NOMO-1 treated with dmso at 0.1 percent for 144 hours (cell line): ENCODE measurements around the gene LPP.
A peak's percentile ranks its signal among the peaks of the same experiment; 100 is the strongest.

Experiments
- DNase-seq: peaks from one replicate; lab custom pipeline; 2025; ENCODE audit not compliant: unreplicated experiment; lab: John Stamatoyannopoulos, UW

LPP gene

DNA sequence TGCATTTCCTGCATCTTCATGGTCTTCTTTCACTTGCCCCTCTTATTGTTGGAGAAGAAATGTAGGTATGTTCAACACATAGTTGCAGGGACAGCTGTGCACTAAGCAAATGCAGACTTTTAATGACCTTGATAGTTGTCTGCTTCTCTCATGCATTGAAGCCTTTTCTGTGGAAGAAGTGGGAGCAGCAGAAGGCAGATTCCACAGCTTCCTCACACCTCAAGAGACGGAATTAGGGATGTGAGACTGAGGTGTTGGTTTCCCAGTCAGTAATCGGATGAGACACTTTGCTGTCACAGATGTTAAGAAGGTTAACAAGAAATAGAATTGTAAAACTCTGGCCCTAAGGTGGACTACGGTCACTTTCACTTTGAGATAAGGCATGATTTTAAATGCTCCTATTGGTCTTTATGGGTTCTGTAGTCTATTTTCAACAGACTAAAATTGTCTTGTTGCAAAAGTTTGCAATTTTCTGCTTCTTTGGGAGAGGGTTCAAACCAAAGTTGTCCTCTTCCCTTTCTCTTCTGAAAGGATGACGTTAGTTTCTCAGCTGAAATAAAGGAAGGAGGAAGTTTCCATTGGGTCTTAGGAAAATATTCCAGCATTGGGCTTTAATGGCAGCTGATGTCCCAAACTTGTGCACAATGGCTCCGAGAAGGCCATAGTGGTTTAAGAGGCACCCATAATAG is 117.4 kb downstream of the LPP start:
- no peak for DNase-seq

- DNase-seq = peak; percentile 23
Observed at GRCh38 chr3:188272481-188273372, 118.8 kb downstream of the LPP start.

- DNase-seq = no peak
Observed at GRCh38 chr3:188274249-188274915, 120.4 kb downstream of the LPP start.

- no peak for DNase-seq
Observed at GRCh38 chr3:188276375-188276774, 122.4 kb downstream of the LPP start.

DNA sequence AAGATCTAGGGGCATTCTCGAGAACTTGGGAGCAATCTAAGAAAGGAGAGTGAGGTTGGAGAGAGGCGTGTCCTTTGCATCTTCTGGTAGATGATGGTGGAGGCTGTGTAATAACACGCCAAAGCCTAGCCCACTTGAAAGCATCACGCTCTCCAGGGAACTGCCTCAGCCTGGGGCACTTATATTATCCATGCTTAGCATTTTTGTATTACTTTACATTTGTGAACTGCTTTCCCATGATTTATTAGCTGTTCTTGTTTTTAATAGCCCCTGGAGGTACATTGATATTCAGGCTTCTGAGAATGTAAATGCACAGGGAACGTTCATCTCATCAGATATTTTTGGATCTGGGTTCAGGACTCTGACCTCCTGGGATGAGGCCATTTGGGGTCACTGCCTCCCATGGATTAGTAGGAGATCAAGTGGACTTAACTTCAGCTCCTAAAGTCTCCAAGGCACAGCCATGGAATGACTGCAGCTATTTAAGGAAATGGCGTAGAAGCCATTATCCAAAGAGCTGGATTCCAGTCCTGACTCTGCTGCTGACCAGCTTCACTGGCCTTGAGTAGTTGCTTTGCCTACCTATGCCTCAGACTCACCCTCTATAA is 124.9 kb downstream of the LPP start:
- DNase-seq = no peak

DNA sequence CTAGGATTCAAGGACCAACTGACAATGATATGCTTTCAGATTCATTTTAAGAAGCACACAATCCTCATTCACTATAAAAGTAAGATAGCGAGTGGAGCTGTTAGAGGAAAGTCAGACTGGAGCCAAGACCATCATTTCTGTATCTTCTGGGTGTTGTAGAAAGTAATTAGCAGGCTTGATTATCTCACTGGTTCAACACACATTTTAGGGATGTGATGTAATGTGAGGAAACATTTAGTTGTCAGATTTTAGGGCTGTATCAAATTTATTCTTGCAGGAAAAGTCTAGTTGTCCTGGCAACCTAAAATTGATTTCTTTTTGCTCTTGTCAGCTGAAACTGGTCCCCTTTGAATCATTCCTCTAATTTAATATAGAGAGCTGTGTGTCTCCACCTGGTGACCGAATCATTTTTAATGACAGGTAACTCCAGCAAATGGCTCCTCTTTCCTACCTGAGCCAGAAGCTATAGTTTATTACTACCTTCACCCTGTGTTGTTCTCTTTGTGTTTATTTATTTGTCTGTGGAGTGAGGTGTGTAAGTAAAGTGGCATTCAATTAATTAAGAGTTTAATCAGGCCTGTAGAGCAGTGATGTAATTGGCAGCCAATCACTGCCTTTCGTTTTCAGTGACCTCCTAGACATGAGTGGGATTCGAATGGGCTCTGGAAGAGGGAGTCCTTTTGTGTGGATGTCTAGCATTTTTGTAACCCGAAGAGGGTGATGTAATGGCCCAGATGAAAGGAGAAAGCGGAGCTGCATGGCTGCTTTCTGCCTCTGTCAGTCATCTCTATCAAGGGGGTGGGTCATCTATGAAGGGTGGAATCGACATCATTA is 125.8 kb downstream of the LPP start:
- DNase-seq = no peak

DNA sequence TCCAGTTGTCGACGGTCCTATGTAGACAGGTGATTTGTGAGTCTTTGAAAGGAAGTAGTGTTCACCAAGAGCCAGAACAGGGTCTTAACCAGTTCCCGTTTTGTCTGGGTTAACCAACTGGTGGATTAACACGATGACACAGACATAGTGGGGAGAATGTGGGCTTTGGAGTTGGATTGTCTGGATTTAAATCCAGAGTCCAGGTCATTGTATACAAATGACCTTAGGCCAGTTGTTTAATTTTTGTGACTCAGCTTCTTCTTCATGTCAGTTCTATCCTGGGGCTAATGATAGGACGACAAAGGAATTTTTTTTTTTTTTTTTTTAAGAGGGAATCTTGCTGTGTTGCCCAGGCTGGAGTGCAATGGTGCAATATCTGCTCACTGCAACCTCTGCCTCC is 126.7 kb downstream of the LPP start:
- no peak for DNase-seq

- DNase-seq = no peak
Observed at GRCh38 chr3:188282871-188283270, 128.9 kb downstream of the LPP start.

- DNase-seq = no peak
Observed at GRCh38 chr3:188283347-188283746, 129.4 kb downstream of the LPP start.

GRCh38 chr3:188284455-188285212 is 130.7 kb downstream of the LPP start:
- DNase-seq = no peak

- DNase-seq = no peak
Observed at GRCh38 chr3:188286087-188286513, 132.1 kb downstream of the LPP start.

GRCh38 chr3:188287339-188287738 is 133.4 kb downstream of the LPP start:
- no peak for DNase-seq

DNA sequence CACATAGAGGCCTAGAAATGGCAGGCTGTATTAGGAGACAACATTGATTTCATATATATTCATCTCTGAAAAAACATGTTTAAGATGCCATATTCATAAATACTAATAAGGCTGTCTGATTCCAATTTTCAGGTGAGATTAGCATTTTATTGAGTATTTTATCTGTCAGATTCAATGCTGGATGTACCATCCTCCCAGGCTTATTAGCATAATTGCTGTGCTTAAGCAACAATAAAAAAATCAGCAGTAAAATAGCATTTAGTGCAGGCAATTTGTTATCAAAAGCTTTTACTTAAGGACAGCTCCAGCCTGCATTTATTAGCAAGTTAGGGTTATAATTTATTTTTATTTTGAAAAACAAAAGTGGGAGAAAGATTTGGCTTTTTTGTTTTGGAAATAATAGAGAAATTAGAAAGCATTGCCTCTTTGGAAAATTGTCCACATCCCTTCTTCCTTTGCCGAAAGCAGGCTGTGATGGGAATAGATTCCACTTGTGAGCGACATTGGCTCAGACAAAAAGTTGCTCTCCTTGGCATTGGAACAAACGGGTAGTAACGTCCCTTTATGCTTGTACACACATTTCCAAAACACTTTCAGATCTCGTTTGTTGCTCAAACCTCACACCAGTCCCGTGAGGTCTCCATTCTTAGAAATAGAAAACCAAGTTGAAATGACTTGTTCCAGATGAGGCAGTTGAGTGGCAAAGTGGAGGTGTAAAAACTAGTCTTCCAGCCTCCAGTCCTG is 134.0 kb downstream of the LPP start:
- DNase-seq = no peak

DNA sequence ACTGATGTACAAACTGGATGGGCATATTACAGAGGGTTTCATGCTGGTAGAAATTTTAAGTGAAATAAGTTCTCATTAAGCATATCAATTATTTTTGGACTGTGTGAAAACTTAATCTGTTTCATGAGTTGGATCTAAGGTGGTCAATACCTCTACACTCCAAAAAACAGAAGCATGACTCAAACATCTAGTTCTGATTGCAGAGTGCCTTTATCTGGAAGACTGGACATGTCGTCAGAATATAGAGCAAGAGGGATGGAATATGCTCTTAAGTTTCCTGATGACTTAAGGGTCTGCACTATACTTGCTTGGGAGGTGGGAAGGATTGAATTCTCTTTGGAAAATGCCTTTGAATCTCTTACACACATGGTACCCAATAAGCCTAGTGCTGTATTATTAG is 138.3 kb downstream of the LPP start:
- DNase-seq = no peak

GRCh38 chr3:188292827-188293226 is 138.9 kb downstream of the LPP start:
- DNase-seq = no peak

- DNase-seq = no peak
Observed at GRCh38 chr3:188294113-188294512, 140.2 kb downstream of the LPP start.

GRCh38 chr3:188294823-188295487 is 141.0 kb downstream of the LPP start:
- DNase-seq = no peak

GRCh38 chr3:188295876-188296275 is 141.9 kb downstream of the LPP start:
- DNase-seq = no peak
